HG03521 (cell line): ENCODE measurements around the gene TAGLN2.
A peak's percentile ranks its signal among the peaks of the same experiment; 100 is the strongest.

Source experiments
- ATAC-seq: cut with Tn5 transposase; IDR thresholded peaks from one replicate; pipeline ENCODE4 v1.9.1; 2021; ENCODE audit warnings: mild to moderate bottlenecking, moderate library complexity; ENCODE audit not compliant: unreplicated experiment

TAGLN2 gene

GRCh38 chr1:159936273-159936904, 11.1 kb upstream of the TAGLN2 start:
- ATAC-seq, result no peak

DNA sequence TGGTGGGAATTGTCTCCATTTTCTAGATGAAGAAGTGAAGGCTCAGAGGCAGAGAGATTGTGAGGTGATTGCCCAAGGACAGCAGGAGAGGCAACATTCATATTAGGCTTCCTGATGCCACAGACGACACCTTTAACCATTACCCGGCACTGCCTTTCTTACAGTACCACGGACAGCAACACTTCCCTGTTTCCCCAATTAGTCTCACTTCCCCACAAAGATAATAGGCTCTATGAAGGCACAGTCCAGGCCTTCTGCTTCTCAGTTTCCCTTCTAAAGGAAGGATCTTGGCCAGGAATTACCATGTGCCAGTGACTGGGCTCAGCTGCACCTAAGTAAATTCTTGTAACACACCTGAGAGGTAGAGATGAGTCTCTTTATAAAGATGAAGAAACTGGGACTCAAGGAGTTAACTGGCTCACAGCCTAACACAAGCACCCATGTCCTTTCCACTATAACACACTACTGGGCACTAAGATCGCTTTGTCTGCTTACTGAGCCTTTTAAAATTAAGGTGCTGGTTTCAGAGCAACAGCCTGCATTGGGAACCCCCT, 10.5 kb upstream of the TAGLN2 start:
- ATAC-seq, result no peak

DNA sequence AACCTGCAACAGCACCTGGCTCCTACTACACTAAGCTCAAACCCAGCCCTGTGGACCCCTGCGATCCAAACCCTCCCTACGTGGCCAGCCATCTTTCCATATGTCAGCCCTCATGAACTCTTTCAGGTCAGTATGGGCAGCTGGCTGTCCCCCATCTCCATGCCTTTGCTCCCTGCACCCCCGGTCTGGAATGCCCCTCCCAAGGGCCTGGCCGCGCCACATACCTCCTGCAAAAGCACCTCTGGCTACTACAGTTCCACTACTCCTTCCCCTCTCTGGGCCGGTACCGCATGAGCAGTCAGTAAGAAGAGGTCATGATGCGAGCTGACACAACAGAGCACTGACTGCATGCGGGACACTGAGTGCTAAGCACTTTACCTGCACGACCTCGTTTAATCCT, 10.0 kb upstream of the TAGLN2 start:
- ATAC-seq, result no peak

DNA sequence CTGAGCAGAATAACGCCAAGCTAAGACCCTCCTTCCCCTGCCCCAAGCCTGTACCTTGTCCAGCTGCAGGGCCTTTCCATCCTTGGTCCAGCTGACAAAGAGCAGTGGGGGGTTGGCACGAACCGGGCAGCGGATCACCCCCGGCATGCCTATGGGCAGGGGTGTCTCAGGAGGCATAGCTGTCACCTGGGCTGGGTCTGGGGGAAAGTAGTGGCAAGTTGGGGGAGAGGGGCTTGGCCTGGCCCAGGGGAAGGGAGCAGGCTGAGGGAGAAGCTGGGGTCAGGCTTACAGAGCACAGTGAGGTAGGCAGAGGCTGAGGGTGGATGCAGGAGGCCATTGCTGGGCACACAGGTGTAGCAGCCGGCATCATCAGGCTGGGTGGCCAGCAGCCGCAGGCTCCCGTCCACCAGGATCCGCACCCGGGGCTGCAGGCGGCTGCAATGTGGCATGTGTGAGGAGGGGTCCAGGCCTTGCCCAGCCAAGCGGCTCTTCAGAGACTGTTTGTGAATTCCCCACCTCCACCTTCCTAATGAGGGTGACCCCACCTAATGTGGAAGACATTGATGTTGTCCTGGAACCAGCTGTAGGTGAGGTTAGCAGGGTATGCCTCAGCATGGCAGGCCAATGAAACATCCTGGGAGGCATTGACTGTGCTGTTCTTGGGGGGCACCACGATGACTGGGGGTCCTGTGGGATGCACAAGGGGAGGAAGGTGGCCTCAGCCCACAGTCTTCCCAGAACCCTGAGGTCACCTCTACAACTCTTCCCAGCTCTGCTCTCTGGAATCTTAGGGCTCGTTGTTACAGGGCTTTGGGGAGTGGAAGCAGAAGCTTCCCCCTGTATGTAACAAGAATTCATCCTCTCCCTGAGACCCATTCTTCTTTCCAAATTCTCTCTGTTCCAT, 9.1 kb upstream of the TAGLN2 start:
- ATAC-seq, result no peak

DNA sequence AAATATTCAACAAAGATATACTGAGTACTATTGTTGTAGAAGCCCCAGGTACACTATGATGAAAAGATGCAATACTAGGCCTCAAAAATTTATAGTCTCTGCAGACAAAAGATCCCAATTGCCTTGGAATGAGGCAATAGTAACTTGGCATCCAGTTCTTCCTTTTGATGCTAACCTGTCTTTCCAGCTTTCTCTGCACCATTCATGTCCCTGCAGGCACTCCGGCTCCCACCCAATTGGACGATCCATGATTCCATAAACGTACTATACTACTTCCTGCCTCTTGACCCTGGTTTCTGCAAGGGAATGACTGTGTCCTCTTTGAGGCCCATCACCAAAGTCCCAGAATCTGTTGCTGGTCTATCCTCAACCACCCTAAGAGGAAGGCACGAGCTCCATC, 8.0 kb upstream of the TAGLN2 start:
- no peak for ATAC-seq

DNA sequence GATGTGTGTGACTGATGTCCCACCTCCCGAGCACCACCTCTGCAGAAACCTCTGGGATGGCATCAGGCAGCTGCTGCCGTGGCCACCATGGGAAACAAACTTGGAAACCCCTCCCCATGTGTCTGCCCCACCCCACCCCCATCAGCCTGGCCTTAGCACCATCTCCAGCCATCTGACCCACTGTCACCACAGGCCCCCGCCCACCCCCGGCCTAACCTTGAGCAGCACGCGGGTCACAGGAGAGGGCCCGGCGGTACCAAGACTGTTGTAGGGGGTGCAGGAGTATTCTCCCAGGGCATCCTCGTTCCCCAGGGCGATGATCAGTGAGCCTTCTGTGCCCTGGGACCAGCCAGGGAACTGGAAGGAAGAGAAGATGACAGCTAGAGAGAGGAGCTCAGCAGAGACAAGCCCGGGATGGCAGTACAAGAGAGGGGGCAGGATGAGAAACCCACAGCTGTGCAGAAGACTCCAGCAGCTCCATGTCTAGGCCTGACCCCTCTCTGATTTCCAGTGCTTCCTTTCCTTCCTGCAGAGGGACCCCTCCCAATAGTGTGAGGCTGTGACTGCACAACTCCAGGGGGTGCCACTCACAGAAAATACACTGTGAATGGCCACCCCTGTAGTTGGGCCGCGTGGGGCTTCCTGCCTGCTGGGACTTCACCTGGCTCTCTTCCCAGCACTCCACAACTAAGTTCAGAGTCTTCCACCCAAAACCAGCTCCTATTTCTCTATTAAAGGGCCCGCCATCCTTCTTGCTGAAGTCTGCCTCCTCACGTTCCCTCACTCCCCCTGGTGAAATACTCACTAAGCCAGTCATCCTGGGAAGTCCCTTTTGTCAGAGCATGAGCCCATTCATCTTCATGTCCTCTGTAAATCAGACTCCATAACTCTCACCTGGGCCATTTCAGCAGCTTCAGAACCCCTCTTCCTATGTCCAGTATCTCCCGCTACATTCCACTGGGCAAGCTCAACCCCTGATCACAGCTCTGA, 7.3 kb upstream of the TAGLN2 start:
- ATAC-seq, result no peak

DNA sequence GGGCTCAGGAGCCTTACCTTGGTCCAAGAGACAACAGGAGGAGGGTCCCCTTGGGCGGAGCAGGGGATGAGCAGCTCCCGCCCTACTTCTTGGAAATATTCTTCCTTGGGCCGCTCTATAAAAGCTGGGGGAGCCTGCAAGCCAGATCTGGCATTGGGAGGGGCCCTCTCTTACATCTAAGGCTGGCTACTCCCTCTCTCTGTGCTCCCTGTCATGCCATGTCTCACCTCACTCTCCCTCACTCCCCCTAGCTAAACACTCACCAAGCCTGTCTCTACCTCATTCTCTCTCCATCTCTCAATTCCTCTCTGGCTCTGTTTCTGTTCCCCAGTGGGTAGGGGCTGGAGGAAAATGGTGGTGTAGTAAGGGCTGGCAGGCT, 6.5 kb upstream of the TAGLN2 start:
- no peak for ATAC-seq

GRCh38 chr1:159931101-159931794, 5.9 kb upstream of the TAGLN2 start:
- ATAC-seq, result no peak

DNA sequence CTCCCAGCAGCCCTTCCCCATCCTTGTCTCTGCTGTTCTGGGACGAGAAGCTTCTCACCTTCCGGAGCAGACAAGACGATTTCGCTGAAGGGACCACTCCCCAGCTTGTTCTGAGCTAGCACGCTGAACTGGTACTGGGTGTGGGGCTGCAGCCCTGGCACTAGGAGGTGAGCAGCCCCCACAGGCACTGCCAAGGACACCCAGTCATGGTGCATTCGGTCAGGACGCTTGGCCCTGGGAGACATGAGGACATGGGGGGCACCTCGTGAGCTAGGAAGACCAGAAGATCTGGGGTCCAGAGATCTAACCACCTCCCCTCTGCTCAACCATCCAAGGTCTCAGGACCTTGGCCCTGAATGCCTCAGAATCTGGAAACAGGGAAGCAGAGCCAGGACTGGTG, 5.3 kb upstream of the TAGLN2 start:
- ATAC-seq, result no peak

DNA sequence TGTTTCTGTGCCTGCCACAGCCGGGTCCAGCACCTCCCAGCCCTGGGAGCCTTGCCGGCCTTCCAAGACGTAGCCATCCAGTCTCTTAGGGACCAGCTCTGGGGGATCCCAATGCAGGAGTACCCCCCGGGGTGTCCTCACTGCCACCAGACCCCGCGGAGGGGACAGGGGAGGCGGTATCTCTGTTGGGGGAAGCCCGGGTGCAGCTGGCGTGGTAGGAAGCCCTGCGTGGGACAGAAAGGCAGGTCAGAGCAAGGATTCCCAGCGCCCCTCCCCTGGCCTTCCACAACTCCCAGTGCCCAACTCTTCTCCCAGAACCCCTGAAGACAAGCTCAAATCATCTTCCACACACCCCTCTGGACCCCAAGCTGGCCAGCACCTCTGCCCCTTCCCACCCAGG, 4.9 kb upstream of the TAGLN2 start:
- ATAC-seq, result no peak

GRCh38 chr1:159929155-159930051, 4.1 kb upstream of the TAGLN2 start:
- no peak for ATAC-seq

DNA sequence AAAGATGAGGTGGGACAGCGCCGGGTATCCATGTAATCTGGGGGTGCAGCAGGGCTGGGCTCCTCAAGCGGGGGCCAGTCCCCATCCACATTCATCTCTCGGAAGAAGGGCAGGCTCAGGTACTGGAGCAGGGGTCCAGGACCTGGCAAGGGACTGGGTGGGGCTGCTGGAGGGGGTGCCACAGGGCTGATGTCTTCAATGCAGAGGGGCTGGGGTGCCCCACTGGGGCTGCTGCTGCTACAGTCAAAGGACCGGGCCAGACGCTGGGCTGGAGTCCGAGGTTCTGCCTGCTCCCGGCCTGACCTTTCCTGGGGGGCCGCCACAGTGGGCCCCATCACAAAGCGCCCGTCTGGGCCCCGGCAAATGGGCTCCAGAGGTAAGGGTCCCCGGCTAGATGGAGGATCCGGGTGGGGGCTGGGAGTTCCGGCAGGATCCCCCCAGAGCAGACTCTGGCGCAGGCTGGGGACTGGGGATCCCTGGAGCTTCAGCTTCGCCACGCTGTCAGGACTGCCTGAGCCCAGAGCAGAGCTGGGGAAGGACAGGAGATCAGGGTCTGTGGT, 3.3 kb upstream of the TAGLN2 start:
- no peak for ATAC-seq

DNA sequence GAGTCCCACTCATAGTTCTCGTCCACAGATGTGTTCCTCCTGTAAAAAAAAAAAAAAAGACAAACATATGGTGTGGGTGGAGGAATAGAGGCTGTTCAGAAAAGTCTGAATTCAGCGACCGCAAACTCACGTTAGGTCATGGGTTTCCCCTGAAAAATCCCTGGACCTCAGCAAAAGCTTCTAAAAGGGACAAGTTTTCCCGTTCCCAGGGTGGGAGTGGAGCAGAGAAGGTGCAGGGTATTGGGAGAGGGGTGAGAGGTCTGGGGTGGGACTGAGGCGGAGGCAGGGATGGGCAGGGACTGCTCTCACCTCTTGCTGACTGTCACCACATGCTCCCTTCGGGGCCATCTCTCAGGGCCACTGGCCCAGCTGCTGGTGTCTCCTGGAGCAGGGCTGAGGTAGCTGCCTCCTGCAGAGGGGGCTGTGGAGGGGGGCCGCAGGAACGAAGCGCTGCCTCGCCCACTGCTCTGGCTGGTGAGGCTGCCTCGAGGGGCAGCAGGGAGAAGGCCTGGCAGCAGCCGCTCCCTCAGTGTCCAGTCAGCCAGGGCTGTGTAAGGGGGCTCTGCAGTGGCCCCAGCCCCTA, 2.6 kb upstream of the TAGLN2 start:
- ATAC-seq, result no peak

GRCh38 chr1:159927211-159927848, 2.0 kb upstream of the TAGLN2 start:
- ATAC-seq, result no peak

- peak; percentile 0 for ATAC-seq
These were observed 392 bp upstream of the TAGLN2 start for GRCh38 chr1:159925719-159926078.

DNA sequence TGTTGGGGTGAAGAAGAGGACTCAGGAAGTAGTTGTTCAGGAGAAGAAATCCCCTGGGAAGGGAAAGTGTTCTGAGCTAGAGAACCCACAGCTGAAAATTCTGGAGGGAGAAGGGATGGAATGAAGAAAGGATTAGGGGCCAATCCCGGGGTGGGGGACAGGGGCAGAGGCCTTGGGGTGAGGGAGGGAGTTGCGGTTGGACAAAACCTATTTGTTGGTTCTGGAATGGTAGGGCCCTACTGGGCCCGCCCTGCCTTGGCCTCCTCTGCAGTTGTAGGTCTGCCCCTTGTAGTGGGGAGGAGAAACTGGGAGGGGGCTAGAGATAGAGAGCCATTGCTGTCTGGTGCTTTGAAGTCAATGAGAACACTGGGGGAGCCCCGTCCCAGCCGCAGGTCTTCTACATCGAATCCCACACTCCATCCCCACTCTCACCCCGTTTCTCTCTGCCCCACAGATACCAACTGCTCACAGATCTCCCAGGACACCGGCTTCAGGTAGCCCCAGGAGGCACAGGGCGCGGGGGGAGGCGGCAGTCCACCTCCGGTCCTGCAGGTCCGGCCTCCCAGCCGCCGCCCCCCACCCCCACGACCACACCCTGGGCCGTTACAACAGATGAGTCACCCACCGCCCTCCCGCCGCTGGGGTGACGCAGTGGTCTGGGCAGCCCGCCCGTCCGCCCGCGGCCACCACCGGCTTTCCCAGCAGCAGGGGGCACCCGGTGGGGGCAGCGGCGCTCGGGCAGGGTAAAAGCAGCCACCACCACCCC, 1.1 kb downstream of the TAGLN2 start:
- ATAC-seq, result no peak

GRCh38 chr1:159923203-159924024, 1.9 kb downstream of the TAGLN2 start:
- ATAC-seq, result peak; percentile 37
